GM19372 (cell line): ENCODE measurements around the gene KISS1R.
A peak's percentile ranks its signal among the peaks of the same experiment; 100 is the strongest.

Experiments used
- ATAC-seq: cut with Tn5 transposase; IDR thresholded peaks from one replicate; pipeline ENCODE4 v1.9.1; 2021; ENCODE audit warnings: mild to moderate bottlenecking, low read depth, moderate library complexity; ENCODE audit not compliant: unreplicated experiment

Gene KISS1R

DNA sequence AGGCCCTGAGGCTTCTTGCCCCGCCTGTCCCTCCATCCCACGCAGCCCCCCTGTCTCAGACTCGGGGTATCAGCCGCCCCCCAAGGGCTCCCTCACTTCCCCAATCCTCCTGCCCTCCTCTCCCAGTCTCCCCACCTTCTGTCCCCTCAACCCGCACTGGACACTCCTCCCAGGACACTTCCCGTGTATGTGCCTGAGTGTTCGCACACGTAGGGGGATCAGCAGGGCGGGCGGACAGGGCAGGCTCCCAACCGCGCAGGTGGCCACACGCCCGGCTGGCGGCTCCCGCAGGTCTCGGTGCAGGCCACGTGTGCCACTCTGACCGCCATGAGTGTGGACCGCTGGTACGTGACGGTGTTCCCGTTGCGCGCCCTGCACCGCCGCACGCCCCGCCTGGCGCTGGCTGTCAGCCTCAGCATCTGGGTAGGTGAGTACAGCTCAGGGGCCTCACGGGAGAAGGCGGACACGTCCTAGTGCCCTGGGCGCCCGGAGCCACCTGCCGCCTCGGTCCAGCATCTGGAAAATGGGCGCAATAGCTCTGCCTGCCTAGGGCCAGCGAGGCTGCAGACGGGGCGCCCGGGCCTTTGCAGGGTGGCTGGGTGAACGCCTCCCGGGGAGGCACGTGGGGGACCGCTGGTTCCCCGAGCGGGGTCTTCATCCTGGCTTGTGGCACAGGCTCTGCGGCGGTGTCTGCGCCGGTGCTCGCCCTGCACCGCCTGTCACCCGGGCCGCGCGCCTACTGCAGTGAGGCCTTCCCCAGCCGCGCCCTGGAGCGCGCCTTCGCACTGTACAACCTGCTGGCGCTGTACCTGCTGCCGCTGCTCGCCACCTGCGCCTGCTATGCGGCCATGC lies 2.3 kb downstream of the KISS1R start:
- no peak for ATAC-seq

DNA sequence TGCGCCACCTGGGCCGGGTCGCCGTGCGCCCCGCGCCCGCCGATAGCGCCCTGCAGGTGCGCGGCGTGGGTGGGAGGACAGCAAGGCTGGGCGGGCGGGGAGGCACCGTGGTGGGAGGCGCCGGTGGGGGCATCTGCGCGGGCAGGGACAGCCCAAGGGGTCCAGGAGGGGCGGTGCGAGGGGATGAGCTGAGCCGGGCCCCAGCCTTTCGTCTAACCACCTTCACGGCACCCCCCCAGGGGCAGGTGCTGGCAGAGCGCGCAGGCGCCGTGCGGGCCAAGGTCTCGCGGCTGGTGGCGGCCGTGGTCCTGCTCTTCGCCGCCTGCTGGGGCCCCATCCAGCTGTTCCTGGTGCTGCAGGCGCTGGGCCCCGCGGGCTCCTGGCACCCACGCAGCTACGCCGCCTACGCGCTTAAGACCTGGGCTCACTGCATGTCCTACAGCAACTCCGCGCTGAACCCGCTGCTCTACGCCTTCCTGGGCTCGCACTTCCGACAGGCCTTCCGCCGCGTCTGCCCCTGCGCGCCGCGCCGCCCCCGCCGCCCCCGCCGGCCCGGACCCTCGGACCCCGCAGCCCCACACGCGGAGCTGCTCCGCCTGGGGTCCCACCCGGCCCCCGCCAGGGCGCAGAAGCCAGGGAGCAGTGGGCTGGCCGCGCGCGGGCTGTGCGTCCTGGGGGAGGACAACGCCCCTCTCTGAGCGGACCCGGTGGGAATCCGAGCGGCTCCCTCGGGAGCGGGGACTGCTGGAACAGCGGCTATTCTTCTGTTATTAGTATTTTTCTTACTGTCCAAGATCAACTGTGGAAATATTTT lies 3.1 kb downstream of the KISS1R start:
- no peak for ATAC-seq

GRCh38 chr19:924553-925086 lies 7.5 kb downstream of the KISS1R start:
- no peak for ATAC-seq

GRCh38 chr19:925087-925525 lies 8.0 kb downstream of the KISS1R start:
- ATAC-seq: peak; percentile 12

GRCh38 chr19:925526-926322 lies 8.6 kb downstream of the KISS1R start, which contains the start of gene ARID3A:
Gene ARID3A, plus strand, starts transcription at chr19:926035. Its CDS starts 3,494 bp downstream, at chr19:929529.
- ATAC-seq: peak; percentile 55

DNA sequence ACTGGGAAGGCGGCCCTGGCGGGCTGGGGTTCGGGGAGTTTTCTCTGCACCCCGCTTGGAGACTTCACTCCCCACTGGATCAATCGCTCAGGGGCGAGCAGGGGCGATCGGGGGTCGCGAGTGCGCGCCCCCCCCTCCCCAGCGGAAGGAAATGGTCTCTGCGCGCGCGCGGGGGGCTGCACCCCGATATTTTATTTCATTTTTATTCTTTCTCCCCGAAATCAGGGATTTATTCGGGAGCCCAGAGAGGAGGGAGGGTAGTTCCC lies 9.1 kb downstream of the KISS1R start:
- no peak for ATAC-seq

DNA sequence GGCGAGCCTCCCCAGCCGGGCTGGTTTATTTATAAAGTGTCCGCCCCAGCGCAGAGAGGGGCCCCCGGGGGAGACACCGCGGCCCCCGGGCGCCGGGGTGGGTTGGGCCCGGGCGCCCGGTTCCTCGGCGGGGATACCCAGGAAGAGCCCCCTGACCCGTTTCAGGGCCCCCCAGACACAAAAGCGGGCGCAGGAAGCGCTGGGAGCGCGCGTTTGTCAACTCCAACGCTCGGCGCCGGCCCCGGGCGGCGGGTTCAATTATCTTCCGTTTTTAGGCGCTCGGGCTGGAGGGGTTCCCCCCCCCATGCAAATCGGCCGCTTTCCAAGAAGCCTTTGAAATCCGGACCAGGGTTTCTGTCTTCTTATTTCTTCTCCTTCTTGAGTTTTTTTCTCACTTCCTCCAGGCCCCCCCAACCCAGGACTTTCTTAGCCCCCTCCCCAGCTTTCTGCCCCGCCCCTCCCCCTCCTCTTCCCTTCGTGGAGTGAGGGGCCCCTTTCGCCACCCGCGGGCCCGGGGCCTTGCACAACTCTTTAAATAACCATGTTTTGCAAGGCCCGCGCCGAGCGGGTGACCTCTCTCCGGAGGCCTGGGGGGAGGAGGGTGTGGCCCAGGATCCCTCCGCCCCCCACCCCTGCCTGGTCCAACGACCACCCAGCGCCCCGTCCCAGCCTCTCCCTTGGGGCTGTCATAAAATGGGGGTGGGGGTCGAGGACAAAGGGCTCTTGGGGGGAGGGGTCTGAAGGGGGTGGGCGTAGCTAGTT lies 9.6 kb downstream of the KISS1R start:
- no peak for ATAC-seq

DNA sequence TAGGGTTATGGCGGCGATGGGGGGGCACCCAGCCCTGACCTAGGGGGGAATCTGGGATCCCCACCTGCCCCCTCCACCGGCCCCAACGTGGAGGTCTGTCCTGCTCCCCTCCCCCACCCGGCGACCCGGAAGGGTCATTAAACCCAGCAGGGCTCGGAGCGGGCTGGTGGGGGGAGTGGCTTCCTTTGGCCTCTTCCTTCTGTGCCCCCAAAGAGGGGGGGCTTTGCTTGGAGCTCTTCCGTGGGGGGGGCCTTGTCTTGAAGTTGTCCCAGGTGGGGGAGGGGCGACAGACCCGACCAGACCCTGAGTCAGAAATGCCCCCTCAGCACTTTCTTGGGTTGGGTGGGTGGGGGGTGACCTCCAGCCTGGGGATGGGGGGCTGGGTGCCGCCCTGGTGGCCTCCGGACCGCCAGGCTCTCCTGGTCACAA lies 10.2 kb downstream of the KISS1R start:
- no peak for ATAC-seq

GRCh38 chr19:927780-928401 lies 10.8 kb downstream of the KISS1R start:
- no peak for ATAC-seq

DNA sequence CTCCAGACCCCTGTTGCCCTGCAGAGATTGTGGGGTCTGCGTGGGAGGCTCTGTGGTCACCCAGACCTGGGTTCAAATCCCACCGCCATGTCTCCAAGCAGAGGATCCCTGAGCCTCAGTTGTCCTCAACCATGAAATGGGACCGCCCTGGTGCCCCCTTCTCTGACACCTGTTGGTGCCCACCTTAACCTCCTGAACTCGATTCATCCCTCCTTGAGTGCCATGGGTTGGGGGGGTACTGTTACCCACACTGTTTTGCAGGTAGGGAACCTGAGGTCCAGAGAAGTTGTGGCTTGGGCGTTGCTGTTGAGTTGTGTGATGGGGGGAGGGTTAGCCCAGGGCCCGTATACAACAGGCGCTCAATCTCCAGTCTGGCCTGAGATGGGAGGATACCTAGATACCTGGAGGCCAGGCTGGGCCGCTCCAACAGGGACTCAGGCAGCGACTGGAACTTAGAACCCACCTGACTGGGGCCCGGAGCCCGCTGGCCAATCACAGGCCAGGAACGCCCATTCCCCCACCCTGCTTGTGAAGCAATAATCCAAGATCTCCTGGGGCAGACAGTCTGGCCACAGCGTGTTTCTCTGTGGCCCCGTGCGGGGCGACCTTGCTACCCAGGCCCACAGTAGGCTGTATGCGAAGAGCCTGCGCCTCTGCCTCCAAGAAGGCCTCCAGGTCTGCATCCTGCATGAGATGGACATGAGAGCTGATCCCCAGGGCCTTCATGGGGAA lies 11.5 kb downstream of the KISS1R start:
- ATAC-seq: no peak

DNA sequence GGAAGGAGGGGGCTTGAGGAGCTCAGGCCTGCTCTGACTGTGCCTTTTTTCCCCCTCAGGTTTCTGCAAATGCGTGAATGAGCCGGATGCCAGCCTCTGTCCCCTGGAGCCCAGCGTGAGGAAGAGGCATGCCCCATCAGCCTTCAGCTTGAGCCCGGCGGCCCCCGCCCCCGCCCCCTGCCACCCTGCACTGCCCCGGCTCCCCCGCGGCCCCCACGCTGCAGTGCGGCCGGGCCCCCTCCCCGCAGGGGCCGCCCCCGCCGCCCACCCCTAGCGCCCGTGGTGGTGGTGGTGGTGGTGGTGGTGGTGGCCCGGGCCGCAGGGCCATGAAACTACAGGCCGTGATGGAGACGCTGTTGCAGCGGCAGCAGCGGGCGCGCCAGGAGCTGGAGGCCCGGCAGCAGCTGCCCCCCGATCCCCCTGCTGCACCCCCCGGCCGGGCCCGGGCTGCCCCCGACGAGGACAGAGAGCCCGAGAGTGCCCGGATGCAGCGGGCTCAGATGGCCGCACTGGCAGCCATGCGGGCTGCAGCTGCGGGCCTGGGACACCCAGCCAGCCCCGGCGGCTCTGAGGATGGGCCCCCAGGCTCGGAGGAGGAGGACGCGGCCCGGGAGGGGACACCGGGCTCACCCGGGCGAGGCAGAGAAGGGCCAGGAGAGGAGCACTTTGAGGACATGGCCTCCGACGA lies 12.2 kb downstream of the KISS1R start:
- no peak for ATAC-seq

DNA sequence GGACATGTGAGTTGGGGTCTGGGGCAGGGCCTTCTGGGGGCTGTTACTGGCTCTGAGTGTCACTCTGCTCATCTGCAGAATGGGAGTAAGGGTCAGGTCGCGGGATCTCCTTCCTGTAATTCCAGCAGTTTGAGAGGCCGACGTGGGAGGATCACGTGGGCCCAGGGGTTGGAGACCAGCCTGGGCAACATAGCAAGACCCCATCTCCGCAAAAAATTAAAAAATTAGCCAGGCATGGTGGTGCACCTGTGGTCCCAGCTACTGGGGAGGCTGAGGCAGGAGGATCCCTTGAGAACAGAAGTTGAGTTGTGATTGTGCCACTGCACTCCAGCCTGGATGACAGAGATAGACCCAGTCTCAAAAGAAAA lies 12.7 kb downstream of the KISS1R start:
- ATAC-seq: no peak

- no peak for ATAC-seq
Measured at GRCh38 chr19:931860-932647, 14.9 kb downstream of the KISS1R start.

DNA sequence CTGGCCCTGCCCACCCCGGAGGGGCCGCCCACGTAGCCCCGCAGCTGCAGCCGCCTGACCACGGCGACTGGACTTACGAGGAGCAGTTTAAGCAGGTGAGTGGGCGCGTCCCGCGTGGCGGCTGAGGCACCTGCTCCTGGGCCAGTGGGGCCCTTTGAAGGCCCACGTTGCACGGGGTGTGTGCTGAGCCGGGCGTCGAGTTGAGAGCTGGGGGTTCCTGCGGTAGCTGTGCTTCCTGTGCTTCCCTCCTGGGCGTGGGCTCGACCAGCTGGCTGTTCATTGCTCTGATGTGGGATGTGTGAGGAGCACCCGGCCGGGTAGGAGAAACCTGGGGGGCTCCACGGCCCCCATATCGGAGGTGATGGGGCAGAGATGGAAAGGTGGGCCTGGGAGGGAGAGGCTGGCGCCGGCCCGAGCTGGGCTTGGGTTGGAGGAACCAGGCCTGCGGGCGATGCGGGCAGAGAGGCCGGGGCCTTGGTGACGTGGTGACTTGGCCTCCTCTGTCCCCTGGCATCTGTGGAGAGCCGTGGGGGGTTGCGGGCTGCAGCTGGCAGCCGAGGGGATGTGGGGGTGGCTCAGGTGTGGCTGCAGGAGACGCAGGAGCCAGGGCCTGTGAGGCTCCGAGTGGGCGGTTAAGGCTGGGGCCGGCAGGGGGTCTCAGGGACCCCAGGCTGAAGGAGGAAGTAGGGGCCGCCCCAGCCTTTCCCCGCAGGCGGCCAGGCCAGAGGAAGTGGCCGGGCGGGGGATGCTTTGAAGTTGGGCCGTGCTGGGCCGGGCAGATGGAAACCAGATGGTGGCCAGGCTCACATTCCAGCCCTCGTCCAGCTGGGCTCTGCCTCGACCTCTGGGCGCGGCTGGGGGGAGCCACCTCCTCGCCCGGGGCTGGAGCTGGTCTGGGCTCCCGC lies 15.8 kb downstream of the KISS1R start:
- no peak for ATAC-seq

DNA sequence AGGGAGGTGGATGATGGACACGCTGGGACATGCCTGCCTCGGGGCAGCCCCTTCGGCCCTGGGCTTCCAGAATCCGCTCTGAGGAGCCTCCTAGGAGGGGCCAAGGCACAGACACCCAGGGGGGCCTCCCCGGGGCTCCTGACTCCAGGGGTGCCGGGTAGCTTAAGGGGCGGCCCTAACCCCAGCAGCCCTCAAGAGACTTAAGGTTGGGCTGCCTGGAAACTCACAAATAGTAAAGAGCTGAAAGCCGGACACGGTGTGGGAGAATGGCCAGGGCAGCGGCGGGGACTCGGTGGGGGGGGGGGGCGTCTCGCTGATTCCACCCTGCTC lies 16.4 kb downstream of the KISS1R start:
- ATAC-seq: no peak

DNA sequence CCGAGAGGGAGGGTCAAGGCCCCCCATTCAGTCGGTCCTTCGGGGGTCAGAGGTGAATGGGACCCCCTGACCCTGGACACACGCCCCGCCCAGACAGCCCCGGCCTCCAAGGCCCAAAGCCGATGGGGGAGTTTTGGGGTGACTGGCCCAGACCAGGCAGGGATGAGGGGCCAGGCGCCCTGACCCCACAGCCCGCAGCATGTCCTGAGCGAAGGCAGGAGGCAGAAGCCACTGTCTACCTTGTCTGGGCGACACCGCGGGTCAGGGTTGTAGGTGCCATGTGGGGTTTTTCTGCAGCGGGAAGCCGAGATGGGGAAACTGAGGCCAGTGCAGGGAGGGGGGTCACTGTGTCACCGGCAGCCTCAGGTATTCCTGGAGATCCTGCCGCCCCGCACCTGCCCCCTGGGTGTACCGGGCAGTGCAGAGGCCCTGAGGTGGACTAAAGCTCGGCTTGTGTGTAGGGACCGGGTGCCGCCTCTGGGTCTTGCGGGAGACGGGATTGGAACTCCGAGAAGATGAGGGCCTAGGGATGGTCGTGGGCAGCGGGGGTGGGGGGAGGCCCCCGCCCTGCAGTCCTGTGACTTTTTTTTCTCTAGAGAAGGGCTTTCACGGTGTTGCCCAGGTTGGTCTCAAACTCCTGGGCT lies 17.2 kb downstream of the KISS1R start:
- ATAC-seq: no peak
